ENCODE data around the gene ATP13A3.

Gene ATP13A3

DNA sequence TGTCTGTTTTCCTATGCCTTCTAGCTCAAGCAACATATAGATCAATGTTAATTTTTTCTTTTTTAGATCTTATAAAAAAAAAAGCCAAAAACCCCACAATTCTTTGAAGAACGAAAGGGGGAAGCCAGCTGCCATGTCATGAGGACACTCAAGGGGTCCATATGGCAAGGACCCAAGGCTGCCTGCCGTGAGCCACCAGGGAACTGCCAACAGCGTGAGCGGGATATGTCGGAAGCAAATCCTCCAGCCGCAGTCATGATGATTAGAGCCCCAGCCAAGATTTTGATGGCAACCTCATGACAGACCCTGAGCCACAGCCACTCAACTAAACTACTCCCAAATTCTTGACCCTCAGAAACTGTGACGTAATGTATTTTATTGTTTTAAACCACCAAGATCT, 94.2 kb downstream of the ATP13A3 start:
- DNase-seq (ENCODE audit: low spot score), result no peak

- DNase-seq (ENCODE audit: low spot score), result no peak
Observed at GRCh38 chr3:194390835-194391234, 96.0 kb downstream of the ATP13A3 start.

DNA sequence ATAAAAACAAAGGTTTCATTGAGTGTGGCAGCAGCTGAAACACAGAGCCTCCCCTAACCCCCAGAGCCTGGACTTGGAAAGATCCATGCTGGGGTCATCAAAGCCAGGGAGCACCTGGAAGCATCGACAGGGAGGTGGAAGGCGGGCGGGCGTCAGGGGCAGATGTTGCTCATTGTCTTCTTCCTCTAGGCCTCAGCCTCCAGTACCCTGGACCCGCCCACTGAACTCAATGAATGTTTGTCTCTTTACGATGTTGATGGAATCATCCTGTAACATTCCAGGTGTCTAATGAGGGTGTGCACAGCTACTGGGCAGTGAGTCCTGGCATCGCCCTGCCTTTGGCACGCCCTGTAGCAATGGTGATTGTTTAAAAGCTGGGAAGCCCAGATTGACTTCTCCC, 97.5 kb downstream of the ATP13A3 start:
- no peak for DNase-seq (ENCODE audit: low spot score)

DNA sequence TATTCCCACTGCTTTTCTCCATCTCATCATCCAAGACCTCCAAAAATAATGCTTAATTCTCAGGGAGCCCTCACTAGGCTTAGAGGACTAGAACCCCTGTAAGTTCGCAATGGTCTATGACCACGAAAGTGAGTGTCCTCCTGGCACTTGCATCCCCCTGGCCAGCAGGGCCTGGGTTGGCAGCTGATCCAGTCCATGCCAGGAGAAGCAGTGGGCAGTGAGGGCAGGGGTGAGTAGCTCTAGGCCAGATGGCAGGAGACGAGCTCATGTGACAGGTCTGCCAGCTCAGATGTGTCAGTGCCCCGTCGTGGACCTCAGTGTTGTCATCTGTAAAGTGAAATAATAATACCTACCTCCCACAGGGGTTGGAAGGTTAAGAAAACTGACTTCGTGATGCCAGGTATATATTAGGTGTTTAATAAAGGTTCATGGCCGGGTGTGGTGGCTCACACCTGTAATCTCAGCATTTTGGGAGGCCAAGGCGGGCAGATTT, 98.8 kb downstream of the ATP13A3 start:
- DNase-seq (ENCODE audit: low spot score), result no peak

DNA sequence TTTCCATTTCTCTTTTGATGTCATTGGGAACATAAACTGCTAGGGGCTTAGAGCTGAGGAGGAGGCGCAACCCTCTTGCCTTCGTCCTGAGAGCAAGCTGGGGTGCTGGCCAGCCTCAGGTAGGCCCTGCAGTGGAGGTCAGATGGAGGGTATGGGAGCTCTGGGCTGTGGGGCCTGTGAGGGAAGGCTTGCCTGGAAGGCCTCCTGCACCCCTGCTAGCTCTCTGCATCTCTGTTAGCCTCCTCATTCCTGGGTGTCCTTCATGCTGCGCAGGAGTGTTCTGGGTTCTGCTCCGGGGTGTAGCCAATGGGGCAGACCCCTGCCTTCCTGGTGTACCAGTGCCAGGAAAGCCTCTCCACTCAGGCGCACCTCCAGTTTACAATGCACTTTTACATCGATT, 99.5 kb downstream of the ATP13A3 start:
- no peak for DNase-seq (ENCODE audit: low spot score)

DNA sequence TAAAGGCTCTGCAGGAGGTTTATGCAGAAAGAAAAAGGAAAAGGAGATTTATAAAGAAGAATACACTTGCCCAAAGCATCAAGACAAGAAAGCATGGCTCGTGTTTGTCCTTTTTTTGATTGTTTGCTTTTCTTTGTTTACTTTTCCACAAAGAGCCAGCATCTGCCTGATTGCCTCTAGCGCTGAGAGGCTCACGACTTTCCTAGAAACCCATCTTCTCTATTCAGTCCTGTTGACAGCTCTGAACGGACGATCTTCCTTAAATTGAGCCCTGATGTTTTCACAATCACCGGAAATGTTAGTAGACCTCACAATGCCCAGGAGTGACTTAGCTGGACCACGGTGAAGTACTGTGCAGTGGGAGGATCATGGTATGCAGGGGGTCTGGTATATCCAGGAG, 100.2 kb downstream of the ATP13A3 start:
- DNase-seq (ENCODE audit: low spot score), result no peak

DNA sequence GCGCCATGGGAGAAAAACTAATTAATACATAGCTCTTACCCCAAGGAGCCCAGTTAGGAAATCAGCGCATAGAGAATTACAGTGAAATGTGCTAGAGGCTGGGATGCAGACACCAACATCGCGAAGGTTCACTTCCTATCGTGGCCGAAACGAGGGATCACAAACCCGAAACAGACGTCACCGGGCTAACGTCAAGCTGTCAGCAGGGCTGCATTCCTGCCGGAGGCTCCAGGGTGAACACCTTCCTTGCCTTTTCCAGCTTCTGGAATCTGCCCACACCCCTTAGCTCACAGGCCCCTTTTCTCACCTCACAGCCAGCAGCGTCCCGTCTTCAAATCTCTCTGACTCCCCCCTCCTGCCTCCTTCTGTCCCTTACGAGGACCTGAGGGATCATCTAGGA, 100.7 kb downstream of the ATP13A3 start:
- DNase-seq (ENCODE audit: low spot score), result no peak

- DNase-seq (ENCODE audit: low spot score), result no peak
Observed at GRCh38 chr3:194384569-194385001, 102.2 kb downstream of the ATP13A3 start.

GRCh38 chr3:194384156-194384555, 102.6 kb downstream of the ATP13A3 start:
- DNase-seq (ENCODE audit: low spot score), result no peak

DNA sequence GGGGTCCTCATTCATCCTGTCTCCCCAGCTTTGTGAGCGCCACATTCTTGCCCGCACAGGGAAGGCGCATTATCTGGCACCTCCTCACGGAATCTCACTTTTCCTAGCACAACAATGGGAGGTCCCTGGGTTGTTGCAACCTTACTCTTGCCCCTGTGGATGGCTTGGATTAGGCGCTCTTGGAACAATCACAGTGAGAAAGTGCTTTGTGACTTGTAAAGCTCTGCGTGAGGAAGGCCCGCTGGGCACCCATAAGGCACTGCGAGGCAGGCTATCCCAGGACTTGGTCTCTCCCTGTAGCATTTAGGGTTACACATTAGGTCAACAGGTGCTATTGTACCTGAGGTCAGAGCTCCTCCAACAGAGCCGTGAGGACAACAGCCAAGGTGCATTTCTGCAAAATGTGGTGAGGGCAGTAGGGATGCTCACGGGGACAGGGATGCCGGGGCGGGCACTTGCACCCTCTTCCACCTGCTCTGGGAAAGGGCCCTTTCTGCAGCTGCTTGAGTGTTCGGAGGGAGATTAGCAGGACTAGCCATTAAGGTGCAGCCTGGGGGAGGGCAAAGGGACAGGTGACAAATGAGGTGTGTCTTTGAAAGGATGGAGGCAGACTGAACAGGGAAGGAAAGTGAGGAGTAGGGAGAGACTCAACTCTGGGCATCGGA, 103.4 kb downstream of the ATP13A3 start:
- no peak for DNase-seq (ENCODE audit: low spot score)

GRCh38 chr3:194382892-194383223, 103.9 kb downstream of the ATP13A3 start:
- no peak for DNase-seq (ENCODE audit: low spot score)

- DNase-seq (ENCODE audit: low spot score), result no peak
Observed at GRCh38 chr3:194382196-194382891, 104.5 kb downstream of the ATP13A3 start.

DNA sequence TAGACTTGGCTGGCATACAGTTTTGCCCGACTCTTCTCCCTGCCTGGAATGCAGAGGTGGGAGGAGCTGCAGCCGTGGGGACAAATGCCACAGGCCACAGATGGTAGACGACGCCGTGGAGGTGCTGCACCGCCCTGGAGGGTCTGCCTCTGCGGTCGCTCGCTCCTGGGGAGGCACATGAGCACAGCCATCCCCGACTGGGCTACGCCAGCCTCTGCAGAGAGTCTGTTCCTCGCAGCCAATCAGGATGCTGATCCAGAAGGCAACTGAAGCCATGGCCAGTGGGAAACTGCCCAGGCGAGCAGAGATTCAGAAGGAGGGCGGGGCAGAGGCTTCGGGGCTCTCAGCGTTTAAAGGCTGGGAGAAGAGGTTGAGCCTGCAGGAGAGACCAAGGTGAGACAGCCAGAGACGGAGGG, 105.3 kb downstream of the ATP13A3 start:
- DNase-seq (ENCODE audit: low spot score), result peak; percentile 45

DNA sequence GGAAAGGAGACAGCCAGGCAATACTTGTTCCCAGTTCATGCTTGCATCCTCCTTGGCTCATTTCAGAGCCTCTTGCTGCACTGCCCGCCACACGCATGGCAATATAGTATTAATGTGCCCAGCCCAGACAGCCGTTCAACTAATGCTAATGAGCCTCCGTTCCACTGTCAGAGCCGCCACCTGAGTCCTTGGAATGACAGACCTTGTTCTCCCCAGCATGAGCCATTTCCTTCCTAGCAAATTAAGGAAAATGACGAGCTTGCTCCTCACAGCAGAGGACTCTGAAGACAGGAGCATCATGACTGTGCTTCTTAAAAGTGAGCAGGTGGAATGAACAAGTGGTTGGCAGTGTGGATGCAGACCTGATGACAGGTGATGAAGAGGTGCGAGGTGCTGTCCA, 106.5 kb downstream of the ATP13A3 start:
- no peak for DNase-seq (ENCODE audit: low spot score)

DNA sequence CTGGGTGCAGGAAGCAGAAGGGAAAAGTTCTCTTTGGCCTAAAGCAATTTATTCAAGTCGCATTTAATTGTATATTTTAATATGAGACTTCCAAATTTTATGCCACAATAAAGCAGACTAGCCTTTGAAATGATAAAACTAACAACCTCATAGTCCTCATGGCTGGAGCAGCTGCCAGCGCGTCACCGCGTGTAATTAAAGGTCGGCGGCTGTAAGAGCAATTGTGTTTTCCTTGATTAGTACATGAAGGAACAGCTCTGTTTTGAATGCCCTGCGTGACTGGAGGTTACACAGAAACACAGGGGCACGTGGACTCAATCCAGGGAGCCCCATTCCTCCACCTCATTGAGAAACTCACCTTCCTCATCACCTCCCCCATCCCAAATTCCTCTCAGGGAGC, 107.2 kb downstream of the ATP13A3 start:
- no peak for DNase-seq (ENCODE audit: low spot score)

DNA sequence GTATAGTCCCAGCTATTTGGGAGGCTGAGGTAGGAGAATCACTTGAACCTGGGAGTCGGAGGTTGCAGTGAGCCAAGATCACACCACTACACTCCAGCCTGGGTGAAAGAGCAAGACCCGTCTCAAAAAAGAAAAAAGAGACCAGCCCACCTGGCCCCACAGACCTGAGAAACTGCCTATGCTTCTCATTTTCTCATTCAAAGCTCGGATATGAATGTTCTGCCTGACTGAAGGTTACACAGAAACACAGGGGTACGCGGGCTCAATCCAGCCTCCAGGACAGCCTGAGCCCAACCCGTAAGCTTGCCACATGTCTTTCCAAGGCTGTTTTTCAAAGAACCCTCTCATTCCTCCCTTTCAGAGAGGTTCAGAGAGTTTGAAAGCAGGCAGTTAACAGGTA, 107.6 kb downstream of the ATP13A3 start:
- no peak for DNase-seq (ENCODE audit: low spot score)

DNA sequence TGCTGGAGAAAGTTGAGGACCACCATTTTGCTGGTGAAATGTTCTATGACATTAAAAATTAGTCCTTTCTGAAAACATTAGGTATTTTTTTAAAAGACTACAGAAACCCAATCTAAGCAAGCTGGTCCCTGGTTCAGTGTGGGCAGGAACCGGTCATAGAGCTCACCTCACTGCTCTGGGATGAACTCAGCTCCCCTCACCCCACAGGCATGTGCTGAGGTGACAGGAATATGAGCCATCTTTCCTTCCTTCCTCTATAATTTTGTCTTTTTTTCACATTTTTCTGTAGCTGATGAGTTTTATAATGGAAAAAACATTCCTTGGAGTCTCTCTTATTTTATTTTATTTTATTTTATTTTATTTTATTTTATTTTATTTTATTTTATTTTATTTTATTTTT, 109.1 kb downstream of the ATP13A3 start:
- no peak for DNase-seq (ENCODE audit: low spot score)

DNA sequence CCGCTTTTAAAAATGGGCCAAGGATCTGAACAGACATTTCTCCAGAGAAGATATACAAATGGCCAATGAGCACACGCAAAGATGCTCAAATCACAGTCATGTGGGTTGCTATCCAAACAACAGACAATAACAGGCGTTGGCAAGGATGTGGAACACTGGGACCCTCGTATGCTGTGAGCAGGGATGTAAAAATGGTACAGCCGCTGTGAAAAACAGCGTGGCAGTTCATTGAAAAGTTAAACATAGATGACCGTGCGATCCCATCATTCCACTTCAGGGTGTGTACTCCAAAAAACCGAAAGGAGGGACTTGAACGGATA, 110.6 kb downstream of the ATP13A3 start:
- no peak for DNase-seq (ENCODE audit: low spot score)

DNA sequence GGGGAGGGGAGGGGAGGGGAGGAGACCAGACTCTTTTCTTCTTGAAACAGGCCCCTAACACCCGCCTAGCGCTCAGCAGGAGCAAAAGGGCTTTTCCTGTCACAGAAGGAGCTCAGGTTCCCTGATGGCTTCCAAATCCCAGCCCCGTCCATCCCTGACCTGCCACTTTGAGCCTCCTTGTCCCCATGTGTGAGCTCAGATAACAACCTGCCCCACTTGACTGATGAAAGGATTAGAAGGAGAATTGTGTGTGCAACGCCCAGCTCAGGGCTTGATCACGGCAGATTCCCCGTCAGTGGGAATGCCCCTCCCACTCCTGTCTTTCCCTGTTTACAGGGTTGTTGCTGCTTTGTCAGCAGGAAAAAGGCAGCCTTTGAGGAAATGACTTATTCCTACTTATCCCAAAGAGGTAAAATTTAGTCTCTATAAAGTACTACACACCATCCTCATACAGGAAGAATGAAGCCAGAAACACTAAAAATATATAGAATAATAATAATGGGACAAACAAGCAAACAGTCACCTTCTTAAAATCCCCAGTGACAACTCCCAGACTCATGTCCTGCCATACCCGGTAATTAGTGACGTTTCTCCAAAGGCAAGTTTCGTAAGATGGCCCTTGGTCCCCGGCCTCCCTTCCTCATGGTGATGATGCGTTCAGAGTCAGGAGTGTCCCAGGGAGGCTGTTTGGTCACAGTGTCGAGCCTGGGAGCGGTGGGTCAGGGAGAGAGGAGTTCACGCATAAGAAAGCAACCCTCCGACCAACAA, 111.1 kb downstream of the ATP13A3 start:
- DNase-seq (ENCODE audit: low spot score), result no peak

DNA sequence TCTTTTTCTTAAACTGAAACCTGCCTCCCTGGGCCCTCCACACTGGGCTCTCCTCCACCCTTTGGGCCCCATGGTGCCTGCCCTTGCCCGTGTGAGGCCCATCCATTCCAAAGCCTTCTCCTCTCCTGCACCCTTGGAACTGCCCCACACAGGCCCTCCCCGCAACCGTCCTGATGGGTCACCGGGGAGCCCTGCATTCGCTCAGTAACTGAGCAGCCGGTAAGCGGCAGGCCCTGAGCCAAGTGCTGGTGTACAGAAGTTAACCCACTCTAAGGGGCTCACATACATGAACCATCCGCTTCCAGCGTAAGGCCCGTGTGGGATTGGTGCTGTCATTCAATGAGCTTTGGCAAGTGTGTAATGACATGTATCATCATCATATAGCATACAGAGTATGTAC, 111.9 kb downstream of the ATP13A3 start:
- no peak for DNase-seq (ENCODE audit: low spot score)

DNA sequence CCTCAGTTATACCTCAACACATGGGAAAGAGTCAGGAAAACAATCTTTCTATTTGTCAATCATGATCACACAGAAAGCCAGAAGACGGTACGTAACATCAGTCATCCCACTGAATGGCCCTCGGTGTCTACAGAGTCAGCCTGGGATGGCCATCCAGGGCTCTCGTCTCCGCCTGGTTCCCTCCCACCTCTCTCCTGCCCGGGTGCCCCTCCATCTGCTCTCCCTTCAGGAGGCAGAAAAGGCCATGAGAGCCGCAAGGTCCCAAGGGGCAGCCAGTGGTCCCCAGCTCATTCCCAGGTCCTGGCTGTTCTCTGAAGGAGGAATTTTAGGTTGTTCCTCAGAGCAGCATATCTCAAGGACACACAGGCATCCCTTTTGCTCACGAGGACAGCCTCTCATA, 112.9 kb downstream of the ATP13A3 start:
- DNase-seq (ENCODE audit: low spot score), result no peak

- no peak for DNase-seq (ENCODE audit: low spot score)
Observed at GRCh38 chr3:194373028-194373427, 113.8 kb downstream of the ATP13A3 start.

DNA sequence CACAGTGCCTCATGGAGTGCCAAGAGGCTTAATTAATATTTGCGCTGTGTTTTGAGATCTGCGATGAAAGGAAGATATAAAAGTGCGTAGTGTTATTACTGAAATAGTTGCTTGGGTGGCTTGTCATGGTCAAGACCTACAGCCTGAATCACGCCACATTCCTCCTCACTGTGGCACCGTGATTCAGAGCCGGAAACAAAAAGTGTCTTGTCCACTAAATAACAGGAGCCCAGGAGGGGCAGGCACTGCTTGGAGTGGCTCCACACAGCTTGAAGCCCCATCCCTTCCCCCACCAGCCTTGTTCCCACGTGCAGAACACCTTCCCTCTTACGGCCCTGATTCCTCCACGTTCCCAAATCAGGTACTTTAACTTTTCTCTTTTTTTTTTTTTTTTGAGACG, 116.0 kb downstream of the ATP13A3 start:
- DNase-seq (ENCODE audit: low spot score), result no peak

Measured in AG08396 (cell line).